ENCODE data around the gene GBF1.

- TF ChIP-seq EZH2 (IDR thresholded peaks at IDR 0.05) (no peak), POLR2AphosphoS5 (IDR thresholded peaks at IDR 0.05; ENCODE audit: borderline replicate concordance, low read depth, low read length) (no peak)
Measured at GRCh38 chr10:102302611-102303010, 57.3 kb downstream of the GBF1 start.
